Measurements from ENCODE around the gene DGKE. TPM values are rescaled to one million over a fixed set of nuclear protein-coding genes. Genes with fewer than 3 reads are reported as not detected.

DGKE gene
- total and polyA plus RNA-seq, 2 donors (not counting 3 experiments of a cell fraction or from before 2014, with no cell fraction given) = 4.9 to 22.9 TPM

DNA sequence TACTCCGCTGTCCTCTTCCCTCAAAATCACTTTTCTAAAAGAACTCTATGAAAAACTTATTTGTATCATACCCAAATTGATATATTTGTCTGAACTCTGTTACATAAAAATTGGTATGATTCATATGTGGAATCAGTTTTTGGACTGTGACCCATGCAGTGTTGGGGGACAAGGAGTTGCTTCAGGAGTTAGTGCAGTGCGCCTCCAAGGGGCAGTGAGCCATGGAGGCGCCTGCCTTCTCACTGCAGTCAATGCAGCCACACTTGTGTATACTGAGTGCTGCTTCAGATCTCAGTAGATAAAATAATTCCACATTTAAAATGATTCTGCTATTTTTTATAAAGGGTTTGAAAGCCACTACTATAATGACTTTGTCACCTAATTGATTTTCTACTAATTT lies 32.5 kb downstream of the DGKE start:
- Histone ChIP-seq H3K4me1 (ENCODE audit: control insufficient read depth, extremely low read depth, insufficient read depth, low read length) (peaks cover 19% of the 10 kb centered on the region), H3K27ac (ENCODE audit: insufficient read depth, low read depth, low read length) (no peak overlapping the region), H3K36me3 (ENCODE audit: control insufficient read depth in 2 of 2, extremely low read depth in 1 of 2, insufficient read depth in 2 of 2, low read length in 2 of 2) (peaks cover 3 to 7% of the 10 kb centered on the region in 2 experiments), H3K4me2 (ENCODE audit: insufficient read depth, low read length) (no peak overlapping the region), H2AFZ (ENCODE audit: low read depth, low read length) (no peak overlapping the region), H4K20me1 (replicated peaks; ENCODE audit: control insufficient read depth, extremely low read depth, insufficient read depth, low read length) (no peaks in the 10 kb centered on the region), H3K9me1 (replicated peaks; ENCODE audit: control insufficient read depth, extremely low read depth, insufficient read depth, low read length) (no peaks in the 10 kb centered on the region), H3K4me3 (replicated peaks in 1 of 3; ENCODE audit: insufficient read depth in 1 of 3, low read depth in 1 of 3, low read length in 3 of 3) (no peak overlapping the region), H3K9me3 (replicated peaks; ENCODE audit: control insufficient read depth, insufficient read depth, low read length) (no peaks in the 10 kb centered on the region), H3K27me3 (ENCODE audit: control insufficient read depth in 2 of 2, insufficient read depth in 2 of 2, low read length in 2 of 2) (no peaks in the 10 kb centered on the region), H3K79me2 (ENCODE audit: control insufficient read depth, insufficient read depth, low read length) (no peaks in the 10 kb centered on the region), H3K9ac (replicated peaks; ENCODE audit: extremely low read depth, insufficient read depth, low read length) (no peak overlapping the region)
- intact Hi-C loops (cut with micrococcal nuclease) = loop anchor here (2.0 to 5.0 kb wide), 2 partner anchors 14 to 169 kb away; no protein-coding TSS in a partner anchor
- FAIRE-seq (no peak), DNase-seq (ENCODE audit: low read depth, low spot score) (peak; percentile 36)
- CTCF ChIA-PET = interaction anchor here (3.1 kb wide), 1 partner anchor 47 kb away, joined by 27 read pairs; no protein-coding TSS in a partner anchor
- no TSS peak for BruUV-seq (replicated peaks)
- dilution Hi-C loops (cut with MboI; ENCODE audit: extremely low pct_ligation_motif_present, low sequenced_read_pairs) = no loop called here
- no peak for TF ChIP-seq POLR2AphosphoS5 (IDR thresholded peaks at IDR 0.05; ENCODE audit: insufficient read depth, low read depth, low read length)
- TF ChIP-seq GATA2 (IDR thresholded peaks at IDR 0.05; ENCODE audit: insufficient read depth, insufficient read length, low read depth, low read length) = no peak
- TF ChIP-seq, protein P1, sequence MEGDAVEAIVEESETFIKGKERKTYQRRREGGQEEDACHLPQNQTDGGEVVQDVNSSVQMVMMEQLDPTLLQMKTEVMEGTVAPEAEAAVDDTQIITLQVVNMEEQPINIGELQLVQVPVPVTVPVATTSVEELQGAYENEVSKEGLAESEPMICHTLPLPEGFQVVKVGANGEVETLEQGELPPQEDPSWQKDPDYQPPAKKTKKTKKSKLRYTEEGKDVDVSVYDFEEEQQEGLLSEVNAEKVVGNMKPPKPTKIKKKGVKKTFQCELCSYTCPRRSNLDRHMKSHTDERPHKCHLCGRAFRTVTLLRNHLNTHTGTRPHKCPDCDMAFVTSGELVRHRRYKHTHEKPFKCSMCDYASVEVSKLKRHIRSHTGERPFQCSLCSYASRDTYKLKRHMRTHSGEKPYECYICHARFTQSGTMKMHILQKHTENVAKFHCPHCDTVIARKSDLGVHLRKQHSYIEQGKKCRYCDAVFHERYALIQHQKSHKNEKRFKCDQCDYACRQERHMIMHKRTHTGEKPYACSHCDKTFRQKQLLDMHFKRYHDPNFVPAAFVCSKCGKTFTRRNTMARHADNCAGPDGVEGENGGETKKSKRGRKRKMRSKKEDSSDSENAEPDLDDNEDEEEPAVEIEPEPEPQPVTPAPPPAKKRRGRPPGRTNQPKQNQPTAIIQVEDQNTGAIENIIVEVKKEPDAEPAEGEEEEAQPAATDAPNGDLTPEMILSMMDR (IDR thresholded peaks at IDR 0.05; ENCODE audit: extremely low read depth in 1 of 2, insufficient read depth in 1 of 2, low read depth in 1 of 2, low read length in 2 of 2) = peak in 1 of 2 donors; percentile 6
- no peak for TF ChIP-seq POLR2A (IDR thresholded peaks at IDR 0.05; ENCODE audit: low read depth, low read length)
- POLR2A ChIA-PET = no interaction called here

DNA sequence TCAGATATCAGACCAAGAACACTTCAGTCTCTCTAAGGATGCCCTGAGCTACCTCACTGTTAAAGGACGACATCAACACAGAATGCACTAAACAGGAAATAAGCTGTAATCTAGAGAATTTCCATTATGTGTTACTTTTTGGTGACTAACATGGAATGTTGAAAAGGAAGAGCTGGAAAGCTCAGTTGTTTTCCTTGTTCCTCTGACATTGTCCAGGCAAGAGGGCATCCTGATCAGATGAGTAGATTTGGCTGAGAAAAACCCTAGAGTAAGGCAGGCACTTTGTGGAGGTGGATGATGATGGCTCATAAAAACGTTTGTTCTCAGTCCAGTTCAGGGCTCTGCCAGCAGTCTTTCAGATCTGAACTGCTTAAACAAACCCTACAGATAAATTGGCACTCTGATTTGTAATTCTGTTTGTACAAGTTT lies 34.0 kb downstream of the DGKE start:
- no peaks in the 10 kb centered on the region for H3K27me3 ChIP-seq (ENCODE audit: control insufficient read depth in 2 of 2, insufficient read depth in 2 of 2, low read length in 2 of 2)
- peaks cover 19% of the 10 kb centered on the region for H3K4me1 ChIP-seq (ENCODE audit: control insufficient read depth, extremely low read depth, insufficient read depth, low read length)
- DNase-seq (ENCODE audit: low read depth, low spot score) (peak; percentile 90), FAIRE-seq (peak; percentile 92)
- H4K20me1 ChIP-seq (replicated peaks; ENCODE audit: control insufficient read depth, extremely low read depth, insufficient read depth, low read length) = no peaks in the 10 kb centered on the region
- no peaks in the 10 kb centered on the region for H3K79me2 ChIP-seq (ENCODE audit: control insufficient read depth, insufficient read depth, low read length)
- no peak overlapping the region for H2AFZ ChIP-seq (ENCODE audit: low read depth, low read length)
- ChIA-PET POLR2A (interaction anchor here (0.7 to 1.3 kb wide), 5 partner anchors 12 to 1636 kb away, joined by 3 to 15 read pairs (median 5); partner anchors contain the start of genes C17orf67, DGKE and TRIM25), CTCF (interaction anchor here (0.6 to 3.1 kb wide), 8 partner anchors 9 to 638 kb away, joined by 3 to 27 read pairs (median 4); partner anchors contain the start of gene TRIM25)
- H3K9me1 ChIP-seq (replicated peaks; ENCODE audit: control insufficient read depth, extremely low read depth, insufficient read depth, low read length) = no peaks in the 10 kb centered on the region
- H3K9me3 ChIP-seq (replicated peaks; ENCODE audit: control insufficient read depth, insufficient read depth, low read length) = no peaks in the 10 kb centered on the region
- peaks cover 1 to 2% of the 10 kb centered on the region in 2 experiments for H3K36me3 ChIP-seq (ENCODE audit: control insufficient read depth in 2 of 2, extremely low read depth in 1 of 2, insufficient read depth in 2 of 2, low read length in 2 of 2)
- peak overlapping the region; percentile 94 for H3K27ac ChIP-seq (ENCODE audit: insufficient read depth, low read depth, low read length)
- BruUV-seq (replicated peaks) = no TSS peak
- peak overlapping the region; percentile 66 for H3K9ac ChIP-seq (replicated peaks; ENCODE audit: extremely low read depth, insufficient read depth, low read length)
- TF ChIP-seq GATA2 (IDR thresholded peaks at IDR 0.05; ENCODE audit: insufficient read depth, insufficient read length, low read depth, low read length) (peak; percentile 93), FOS (IDR thresholded peaks at IDR 0.05; ENCODE audit: borderline replicate concordance, insufficient read depth, low read length) (peak; percentile 55), JUN (IDR thresholded peaks at IDR 0.05; ENCODE audit: borderline replicate concordance, insufficient read depth, insufficient read length, low read depth) (peak; percentile 89), POLR2AphosphoS5 (IDR thresholded peaks at IDR 0.05; ENCODE audit: insufficient read depth, low read depth, low read length) (peak; percentile 64), POLR2A (IDR thresholded peaks at IDR 0.05; ENCODE audit: low read depth, low read length) (no peak), MYC (IDR thresholded peaks at IDR 0.05; ENCODE audit: low read depth, low read length) (no peak)
- TF ChIP-seq, protein P1 (IDR thresholded peaks at IDR 0.05; ENCODE audit: extremely low read depth in 1 of 2, insufficient read depth in 1 of 2, low read depth in 1 of 2, low read length in 2 of 2) = no peak
- TF ChIP-seq, protein P2, sequence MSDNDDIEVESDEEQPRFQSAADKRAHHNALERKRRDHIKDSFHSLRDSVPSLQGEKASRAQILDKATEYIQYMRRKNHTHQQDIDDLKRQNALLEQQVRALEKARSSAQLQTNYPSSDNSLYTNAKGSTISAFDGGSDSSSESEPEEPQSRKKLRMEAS (IDR thresholded peaks at IDR 0.05; ENCODE audit: insufficient read depth, insufficient read length) = no peak
- intact Hi-C loops (cut with micrococcal nuclease) = loop anchor here (1.0 to 5.0 kb wide), 7 partner anchors 15 to 171 kb away; partner anchors contain the start of genes C17orf67 and TRIM25
- dilution Hi-C loops (cut with MboI; ENCODE audit: extremely low pct_ligation_motif_present, low sequenced_read_pairs) = no loop called here
- H3K4me3 ChIP-seq (replicated peaks in 1 of 3; ENCODE audit: insufficient read depth in 1 of 3, low read depth in 1 of 3, low read length in 3 of 3) = no peak overlapping the region
- H3K4me2 ChIP-seq (ENCODE audit: insufficient read depth, low read length) = peak overlapping the region; percentile 33

Measured in endothelial cell of umbilical vein (primary cell).